Panc1 (cell line): ENCODE results near the gene MAP1B.

Source experiments
- CTCF ChIP-seq: fragments of 450-650 bp; IDR thresholded peaks from 2 replicates; pipeline ENCODE4 v1.5.1; 2017; ENCODE audit warnings: mild to moderate bottlenecking
- POLR2AphosphoS5 ChIP-seq: IDR thresholded peaks from 2 replicates; pipeline ENCODE4 v1.6.1; 2012; ENCODE audit warnings: mild to moderate bottlenecking, low read depth, low read length, moderate library complexity
- SIN3A ChIP-seq: IDR thresholded peaks from 2 replicates; pipeline ENCODE4 v1.6.1; 2012; ENCODE audit warnings: low read depth, mild to moderate bottlenecking, low read length, moderate library complexity, borderline replicate concordance; ENCODE audit not compliant: insufficient read depth
- TCF7L2 ChIP-seq: IDR thresholded peaks from 2 replicates; pipeline ENCODE4 v1.6.1; 2011; ENCODE audit warnings: mild to moderate bottlenecking, low read depth, low read length, inconsistent platforms
- TF ChIP-seq, protein P1 (sequence below), 2 experiments: IDR thresholded peaks; 2 replicates each; pipeline ENCODE4 v1.6.1; 2011 to 2012; ENCODE audit warnings: low read depth in 2 of 2, control low read depth in 1 of 2, low read length in 1 of 2, mild to moderate bottlenecking in 1 of 2, moderate library complexity in 1 of 2; ENCODE audit not compliant: insufficient read depth in 1 of 2

DNA sequence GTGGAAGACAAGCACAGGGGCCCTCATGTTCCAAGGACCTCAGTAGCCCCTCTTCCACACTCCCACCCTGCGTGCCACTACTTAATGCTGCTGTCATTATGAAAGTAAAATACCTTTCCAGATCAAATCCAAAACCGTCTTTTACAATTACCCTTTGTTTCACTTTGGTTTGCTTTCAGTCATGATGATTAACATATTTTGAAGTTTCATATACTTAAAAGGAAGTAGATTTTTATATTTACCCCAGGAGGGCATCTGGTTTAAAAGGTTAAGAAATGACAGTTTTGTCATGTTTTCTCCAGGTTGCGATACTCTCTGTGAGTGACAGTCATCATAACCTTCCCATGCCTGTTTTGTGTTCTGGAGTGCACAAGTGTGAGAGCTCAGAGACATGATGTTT lies 13.5 kb upstream of the MAP1B start:
- TF ChIP-seq, protein P1, sequence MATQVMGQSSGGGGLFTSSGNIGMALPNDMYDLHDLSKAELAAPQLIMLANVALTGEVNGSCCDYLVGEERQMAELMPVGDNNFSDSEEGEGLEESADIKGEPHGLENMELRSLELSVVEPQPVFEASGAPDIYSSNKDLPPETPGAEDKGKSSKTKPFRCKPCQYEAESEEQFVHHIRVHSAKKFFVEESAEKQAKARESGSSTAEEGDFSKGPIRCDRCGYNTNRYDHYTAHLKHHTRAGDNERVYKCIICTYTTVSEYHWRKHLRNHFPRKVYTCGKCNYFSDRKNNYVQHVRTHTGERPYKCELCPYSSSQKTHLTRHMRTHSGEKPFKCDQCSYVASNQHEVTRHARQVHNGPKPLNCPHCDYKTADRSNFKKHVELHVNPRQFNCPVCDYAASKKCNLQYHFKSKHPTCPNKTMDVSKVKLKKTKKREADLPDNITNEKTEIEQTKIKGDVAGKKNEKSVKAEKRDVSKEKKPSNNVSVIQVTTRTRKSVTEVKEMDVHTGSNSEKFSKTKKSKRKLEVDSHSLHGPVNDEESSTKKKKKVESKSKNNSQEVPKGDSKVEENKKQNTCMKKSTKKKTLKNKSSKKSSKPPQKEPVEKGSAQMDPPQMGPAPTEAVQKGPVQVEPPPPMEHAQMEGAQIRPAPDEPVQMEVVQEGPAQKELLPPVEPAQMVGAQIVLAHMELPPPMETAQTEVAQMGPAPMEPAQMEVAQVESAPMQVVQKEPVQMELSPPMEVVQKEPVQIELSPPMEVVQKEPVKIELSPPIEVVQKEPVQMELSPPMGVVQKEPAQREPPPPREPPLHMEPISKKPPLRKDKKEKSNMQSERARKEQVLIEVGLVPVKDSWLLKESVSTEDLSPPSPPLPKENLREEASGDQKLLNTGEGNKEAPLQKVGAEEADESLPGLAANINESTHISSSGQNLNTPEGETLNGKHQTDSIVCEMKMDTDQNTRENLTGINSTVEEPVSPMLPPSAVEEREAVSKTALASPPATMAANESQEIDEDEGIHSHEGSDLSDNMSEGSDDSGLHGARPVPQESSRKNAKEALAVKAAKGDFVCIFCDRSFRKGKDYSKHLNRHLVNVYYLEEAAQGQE (IDR thresholded peaks at IDR 0.05; ENCODE audit: insufficient read depth in 1 of 2, low read depth in 2 of 2, low read length in 1 of 2), result no peak
- TF ChIP-seq CTCF (no peak), POLR2AphosphoS5 (no peak), TCF7L2 (no peak), SIN3A (no peak)
